Erythroblast (primary cell): Measurements from ENCODE around the gene GNAQ.

Source experiments
- GATA1 ChIP-seq: IDR thresholded peaks from 2 replicates; pipeline ENCODE4 v1.6.1; 2011; ENCODE audit warnings: low read depth, mild to moderate bottlenecking, control low read depth, low read length, moderate library complexity
- POLR2A ChIP-seq: IDR thresholded peaks from 2 replicates; pipeline ENCODE4 v1.6.1; 2011; ENCODE audit warnings: mild to moderate bottlenecking, low read length

- TF ChIP-seq POLR2A (no peak), GATA1 (no peak)
These were observed 48.9 kb downstream of the GNAQ start for GRCh38 chr9:77982581-77983319.
